ENCODE measurements around the gene RASA4B. TPM values are rescaled to one million over a fixed set of nuclear protein-coding genes. Genes with fewer than 3 reads are reported as not detected.

RASA4B gene
- total and polyA plus RNA-seq, 2 of the 4 experiments (the other 2 are of a cell fraction), result 1.8 to 7.7 TPM

- H2BK120ac ChIP-seq (ENCODE audit: low read depth, low read length), result no peak overlapping the region
- H2AK9ac ChIP-seq (replicated peaks; ENCODE audit: low read depth, low read length, poor library complexity), result peak overlapping the region; percentile 61
- H2BK20ac ChIP-seq (ENCODE audit: low read depth, low read length), result no peak overlapping the region
- no peak overlapping the region for H2BK15ac ChIP-seq (ENCODE audit: low read depth, low read length)
- H3K56ac ChIP-seq (ENCODE audit: extremely low read depth, insufficient read depth, low read length), result no peak overlapping the region
- TF ChIP-seq POLR2A (IDR thresholded peaks at IDR 0.05; ENCODE audit: low read depth, low read length), result no peak
- TF ChIP-seq, protein P1, sequence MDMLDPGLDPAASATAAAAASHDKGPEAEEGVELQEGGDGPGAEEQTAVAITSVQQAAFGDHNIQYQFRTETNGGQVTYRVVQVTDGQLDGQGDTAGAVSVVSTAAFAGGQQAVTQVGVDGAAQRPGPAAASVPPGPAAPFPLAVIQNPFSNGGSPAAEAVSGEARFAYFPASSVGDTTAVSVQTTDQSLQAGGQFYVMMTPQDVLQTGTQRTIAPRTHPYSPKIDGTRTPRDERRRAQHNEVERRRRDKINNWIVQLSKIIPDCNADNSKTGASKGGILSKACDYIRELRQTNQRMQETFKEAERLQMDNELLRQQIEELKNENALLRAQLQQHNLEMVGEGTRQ (IDR thresholded peaks at IDR 0.05; ENCODE audit: low read depth, low read length), result no peak
- no peak for TF ChIP-seq MAFK (IDR thresholded peaks at IDR 0.05; ENCODE audit: low read depth, low read length)
- no peak for TF ChIP-seq MXI1 (IDR thresholded peaks at IDR 0.05; ENCODE audit: borderline replicate concordance, low read depth, low read length)
- no peak for TF ChIP-seq RCOR1 (IDR thresholded peaks at IDR 0.05; ENCODE audit: insufficient replicate concordance, low read length)
- TF ChIP-seq BHLHE40 (IDR thresholded peaks at IDR 0.05; ENCODE audit: low read depth, low read length), result no peak
- TF ChIP-seq NFE2L2 (IDR thresholded peaks at IDR 0.05; ENCODE audit: low read depth, low read length), result no peak
- TF ChIP-seq CHD1 (IDR thresholded peaks at IDR 0.05; ENCODE audit: low read depth, low read length), result no peak
- TF ChIP-seq, protein P2, sequence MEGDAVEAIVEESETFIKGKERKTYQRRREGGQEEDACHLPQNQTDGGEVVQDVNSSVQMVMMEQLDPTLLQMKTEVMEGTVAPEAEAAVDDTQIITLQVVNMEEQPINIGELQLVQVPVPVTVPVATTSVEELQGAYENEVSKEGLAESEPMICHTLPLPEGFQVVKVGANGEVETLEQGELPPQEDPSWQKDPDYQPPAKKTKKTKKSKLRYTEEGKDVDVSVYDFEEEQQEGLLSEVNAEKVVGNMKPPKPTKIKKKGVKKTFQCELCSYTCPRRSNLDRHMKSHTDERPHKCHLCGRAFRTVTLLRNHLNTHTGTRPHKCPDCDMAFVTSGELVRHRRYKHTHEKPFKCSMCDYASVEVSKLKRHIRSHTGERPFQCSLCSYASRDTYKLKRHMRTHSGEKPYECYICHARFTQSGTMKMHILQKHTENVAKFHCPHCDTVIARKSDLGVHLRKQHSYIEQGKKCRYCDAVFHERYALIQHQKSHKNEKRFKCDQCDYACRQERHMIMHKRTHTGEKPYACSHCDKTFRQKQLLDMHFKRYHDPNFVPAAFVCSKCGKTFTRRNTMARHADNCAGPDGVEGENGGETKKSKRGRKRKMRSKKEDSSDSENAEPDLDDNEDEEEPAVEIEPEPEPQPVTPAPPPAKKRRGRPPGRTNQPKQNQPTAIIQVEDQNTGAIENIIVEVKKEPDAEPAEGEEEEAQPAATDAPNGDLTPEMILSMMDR (conservative IDR thresholded peaks at IDR 0.05; ENCODE audit: low read depth, low read length), result no peak
- no peak for TF ChIP-seq SMC3 (IDR thresholded peaks at IDR 0.05; ENCODE audit: low read depth, low read length)
- TF ChIP-seq RFX5 (IDR thresholded peaks at IDR 0.05; ENCODE audit: low read depth, low read length), result no peak
- TF ChIP-seq, protein P3, sequence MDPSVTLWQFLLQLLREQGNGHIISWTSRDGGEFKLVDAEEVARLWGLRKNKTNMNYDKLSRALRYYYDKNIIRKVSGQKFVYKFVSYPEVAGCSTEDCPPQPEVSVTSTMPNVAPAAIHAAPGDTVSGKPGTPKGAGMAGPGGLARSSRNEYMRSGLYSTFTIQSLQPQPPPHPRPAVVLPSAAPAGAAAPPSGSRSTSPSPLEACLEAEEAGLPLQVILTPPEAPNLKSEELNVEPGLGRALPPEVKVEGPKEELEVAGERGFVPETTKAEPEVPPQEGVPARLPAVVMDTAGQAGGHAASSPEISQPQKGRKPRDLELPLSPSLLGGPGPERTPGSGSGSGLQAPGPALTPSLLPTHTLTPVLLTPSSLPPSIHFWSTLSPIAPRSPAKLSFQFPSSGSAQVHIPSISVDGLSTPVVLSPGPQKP (IDR thresholded peaks at IDR 0.05; ENCODE audit: borderline replicate concordance, low read depth, low read length), result no peak
- TF ChIP-seq FOS (IDR thresholded peaks at IDR 0.05; ENCODE audit: low read depth, low read length), result no peak
- H3K79me1 ChIP-seq (ENCODE audit: low read depth in 1 of 2, low read length in 2 of 2), result peaks cover 0 to 29% of the 10 kb centered on the region in 2 experiments; a peak in 3 of 4 replicates
- dilution Hi-C loops (cut with HindIII; ENCODE audit: low sequenced_read_pairs, unreplicated experiment) (no loop called here), intact Hi-C loops (cut with micrococcal nuclease) (no loop called here), in situ Hi-C loops (cut with MboI; ENCODE audit: low sequenced_read_pairs) (no loop called here)
- no peaks in the 10 kb centered on the region for H3K9me3 ChIP-seq (ENCODE audit: control insufficient read depth, insufficient read depth, low read length)
- no peak overlapping the region for H3K23ac ChIP-seq (ENCODE audit: low read depth, low read length)
- no peak overlapping the region for H4K91ac ChIP-seq (ENCODE audit: insufficient read depth, low read depth, low read length)
- no peak overlapping the region for H4K5ac ChIP-seq (ENCODE audit: low read depth, low read length)
- H3K14ac ChIP-seq (replicated peaks; ENCODE audit: low read depth, low read length), result peak overlapping the region; percentile 79; the same call in 1 of the 2 replicates
- peaks cover 8% of the 10 kb centered on the region for H3K4me1 ChIP-seq (ENCODE audit: control insufficient read depth, insufficient read depth, low read length)
- POLR2A ChIA-PET (ENCODE audit: unreplicated experiment), result no interaction called here
- ATAC-seq (ENCODE audit: low read depth) (no peak), DNase-seq (no peak)
- no peaks in the 10 kb centered on the region for H3K9me1 ChIP-seq (ENCODE audit: insufficient read depth, low read length)
- no peak overlapping the region for H3K9ac ChIP-seq (ENCODE audit: low read depth, low read length)
- H2AFZ ChIP-seq (replicated peaks; ENCODE audit: low read length, poor library complexity), result peak overlapping the region; percentile 43
- no TSS peak for BruUV-seq (replicated peaks)
- H3K18ac ChIP-seq (ENCODE audit: low read depth, low read length), result no peak overlapping the region
- H2AK5ac ChIP-seq (ENCODE audit: low read depth, low read length), result peak overlapping the region; percentile 9; the same call in 1 of the 2 replicates
- H3K4me2 ChIP-seq (ENCODE audit: low read depth, low read length), result no peak overlapping the region
- H3K36me3 ChIP-seq (ENCODE audit: control insufficient read depth, insufficient read depth, low read length), result peaks cover 27% of the 10 kb centered on the region
- H3K27me3 ChIP-seq (ENCODE audit: control insufficient read depth, insufficient read depth, low read length), result no peaks in the 10 kb centered on the region
- no peak overlapping the region for H3K27ac ChIP-seq (ENCODE audit: insufficient read depth, low read length)
- H4K20me1 ChIP-seq (ENCODE audit: insufficient read depth, low read length), result peaks cover 12% of the 10 kb centered on the region
- CTCF ChIA-PET, result interaction anchor here (2.6 kb wide), 1 partner anchor 10 kb away, joined by 7 read pairs; no protein-coding TSS in a partner anchor
- WGBS, 2 experiments (ENCODE audit: extremely low coverage in 2 of 2, insufficient read length in 1 of 2), result 96% methylated on average over 17 of the region's 40 CpGs; no CpG with 5 or more reads in 1 of the 2 experiments
- no peak overlapping the region for H3K4me3 ChIP-seq (ENCODE audit: insufficient read depth, low read depth, low read length)
- no peak overlapping the region for H3K4ac ChIP-seq (ENCODE audit: low read depth, low read length)
- no peak overlapping the region for H4K8ac ChIP-seq (ENCODE audit: low read depth in 2 of 2, low read length in 2 of 2)
- no peak overlapping the region for H2BK5ac ChIP-seq (ENCODE audit: low read depth, low read length, poor library complexity, severe bottlenecking)
Measured at GRCh38 chr7:102457352-102457924, 60.1 kb downstream of the RASA4B start.
